GM18508 (cell line): ENCODE measurements around the gene ZNF618.

Experiments used
- ATAC-seq: cut with Tn5 transposase; IDR thresholded peaks from one replicate; pipeline ENCODE4 v1.9.1; 2021; ENCODE audit warnings: moderate number of reproducible peaks; ENCODE audit not compliant: insufficient read depth, unreplicated experiment

ZNF618 gene

DNA sequence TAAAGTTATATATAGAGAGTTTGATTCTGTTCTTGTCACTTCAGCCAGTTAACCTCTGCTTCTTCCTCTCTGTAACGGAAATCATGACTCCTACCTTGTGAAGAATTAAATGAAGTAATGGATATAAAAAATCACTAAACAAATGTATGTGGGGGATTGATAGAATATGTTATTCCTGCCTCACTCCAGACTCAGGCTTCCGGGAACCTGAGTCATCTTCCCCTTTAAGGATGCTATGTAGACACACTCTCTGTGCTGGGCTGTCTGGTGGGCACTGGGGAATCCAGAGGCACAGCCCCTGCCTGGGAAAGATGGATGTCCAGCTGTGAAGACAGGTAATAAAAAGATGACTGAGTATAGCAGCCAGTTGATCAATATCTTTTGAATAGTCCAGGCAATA lies 77.4 kb downstream of the ZNF618 start:
- ATAC-seq = no peak

- ATAC-seq = no peak
Measured at GRCh38 chr9:113954591-113954990, 78.5 kb downstream of the ZNF618 start.

- ATAC-seq = no peak
Measured at GRCh38 chr9:113955076-113955752, 79.1 kb downstream of the ZNF618 start.

- ATAC-seq = no peak
Measured at GRCh38 chr9:113956901-113957300, 80.8 kb downstream of the ZNF618 start.

GRCh38 chr9:113957351-113957750 lies 81.2 kb downstream of the ZNF618 start:
- ATAC-seq = no peak

GRCh38 chr9:113957821-113958341 lies 81.8 kb downstream of the ZNF618 start:
- no peak for ATAC-seq

DNA sequence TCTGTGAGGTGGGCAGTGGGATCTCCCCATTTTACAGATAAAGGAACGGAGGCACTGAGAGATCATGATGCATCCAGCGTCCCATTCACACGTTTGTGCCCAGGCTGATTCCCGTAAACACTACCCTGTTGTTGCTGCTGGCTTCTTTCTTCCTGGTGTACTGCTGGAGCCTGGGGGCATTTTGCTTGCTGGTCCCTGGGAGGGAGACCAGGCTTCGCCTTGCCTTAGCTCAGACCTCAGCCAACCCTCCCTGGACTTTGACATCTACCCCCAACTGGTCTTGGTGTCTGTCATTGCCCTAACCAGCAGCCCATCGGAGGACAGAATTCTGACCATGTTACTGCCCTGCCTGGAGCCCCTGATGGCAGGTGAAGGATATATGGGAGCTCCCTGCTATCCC lies 82.4 kb downstream of the ZNF618 start:
- no peak for ATAC-seq

DNA sequence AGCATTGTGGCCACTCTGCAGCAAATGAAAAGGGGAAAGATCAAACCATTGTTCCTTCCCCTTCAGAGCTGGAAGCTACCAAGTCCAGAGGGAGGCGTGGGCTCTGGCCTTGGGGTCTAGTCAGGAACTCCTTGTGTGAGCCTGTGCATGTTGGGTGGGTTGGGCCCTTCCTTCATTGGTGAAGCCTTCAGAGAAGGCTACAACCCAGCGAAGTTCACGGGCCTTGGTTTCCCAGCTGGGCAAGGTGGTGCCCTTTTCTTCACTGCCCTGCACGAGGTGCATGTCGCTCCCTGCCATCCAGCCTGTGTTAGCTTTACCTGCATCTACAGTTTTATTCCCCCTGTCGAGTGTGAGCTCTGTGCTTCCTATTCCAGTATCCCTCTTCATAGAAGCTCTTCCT lies 84.7 kb downstream of the ZNF618 start:
- ATAC-seq = no peak

GRCh38 chr9:113962396-113962795 lies 86.3 kb downstream of the ZNF618 start:
- ATAC-seq = no peak

DNA sequence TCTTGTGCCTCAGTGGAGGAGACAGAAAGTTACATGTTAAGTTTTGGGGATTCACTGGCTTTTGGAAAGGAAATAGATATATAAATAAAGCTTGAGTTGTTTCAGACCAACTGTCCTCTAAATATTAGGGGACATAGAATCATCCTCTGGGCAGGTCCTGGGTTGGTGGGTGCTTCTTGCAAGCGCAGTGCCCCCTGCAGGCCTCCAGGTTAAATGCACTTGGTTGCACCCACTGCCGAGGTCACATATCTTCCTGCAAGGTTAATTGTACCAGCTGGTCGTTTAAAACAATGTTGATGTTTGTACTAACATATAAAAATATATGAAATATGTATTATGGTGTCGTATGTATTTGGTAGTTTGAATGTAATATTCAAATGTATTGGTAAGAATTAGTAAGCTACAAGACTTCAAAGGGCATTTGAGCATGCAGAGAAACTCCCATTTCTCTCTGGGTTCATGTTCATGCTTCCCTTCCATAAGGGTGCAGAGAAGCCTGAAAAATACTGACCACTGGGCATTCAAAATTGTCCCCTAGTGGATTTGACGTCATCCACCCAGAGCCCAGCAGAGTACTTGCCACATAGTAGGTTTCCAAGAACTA lies 87.0 kb downstream of the ZNF618 start:
- no peak for ATAC-seq

DNA sequence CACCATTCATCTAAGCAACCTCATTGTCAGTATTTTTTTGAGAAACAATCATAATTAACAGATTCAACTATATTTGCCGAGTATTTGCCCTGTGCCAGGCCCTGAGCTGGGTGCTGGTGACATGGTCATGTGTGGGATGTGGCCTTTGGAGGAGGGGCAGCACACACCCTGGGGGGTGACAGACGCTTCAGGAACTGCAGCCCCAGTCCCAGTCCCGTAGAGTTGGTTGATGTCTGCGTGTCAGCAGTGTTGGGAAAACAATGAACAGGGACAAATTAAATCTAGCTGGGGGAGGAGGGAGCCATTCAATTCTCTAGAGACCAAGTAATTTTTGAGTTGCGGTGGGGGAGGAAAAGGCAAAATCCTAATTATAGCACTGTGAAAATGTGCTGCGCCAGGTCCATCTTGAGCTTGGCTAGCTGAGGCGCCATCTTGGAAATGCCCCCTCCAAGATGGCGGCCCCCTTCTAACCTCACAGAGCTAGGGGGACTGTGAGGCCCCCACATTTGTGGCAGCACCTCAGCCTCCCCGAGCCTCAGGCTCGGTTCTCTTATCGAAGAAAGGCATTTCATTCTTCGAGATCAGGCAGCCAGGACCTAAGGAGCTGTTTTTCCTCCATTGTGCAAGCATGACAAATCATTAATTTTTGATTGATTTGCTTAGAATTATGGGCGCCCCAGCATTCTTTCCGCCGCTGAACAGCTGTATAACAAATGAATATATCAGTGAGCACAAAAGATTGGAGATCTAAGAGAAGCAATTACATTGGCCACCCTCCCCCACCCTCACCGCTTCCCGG lies 87.8 kb downstream of the ZNF618 start:
- no peak for ATAC-seq

DNA sequence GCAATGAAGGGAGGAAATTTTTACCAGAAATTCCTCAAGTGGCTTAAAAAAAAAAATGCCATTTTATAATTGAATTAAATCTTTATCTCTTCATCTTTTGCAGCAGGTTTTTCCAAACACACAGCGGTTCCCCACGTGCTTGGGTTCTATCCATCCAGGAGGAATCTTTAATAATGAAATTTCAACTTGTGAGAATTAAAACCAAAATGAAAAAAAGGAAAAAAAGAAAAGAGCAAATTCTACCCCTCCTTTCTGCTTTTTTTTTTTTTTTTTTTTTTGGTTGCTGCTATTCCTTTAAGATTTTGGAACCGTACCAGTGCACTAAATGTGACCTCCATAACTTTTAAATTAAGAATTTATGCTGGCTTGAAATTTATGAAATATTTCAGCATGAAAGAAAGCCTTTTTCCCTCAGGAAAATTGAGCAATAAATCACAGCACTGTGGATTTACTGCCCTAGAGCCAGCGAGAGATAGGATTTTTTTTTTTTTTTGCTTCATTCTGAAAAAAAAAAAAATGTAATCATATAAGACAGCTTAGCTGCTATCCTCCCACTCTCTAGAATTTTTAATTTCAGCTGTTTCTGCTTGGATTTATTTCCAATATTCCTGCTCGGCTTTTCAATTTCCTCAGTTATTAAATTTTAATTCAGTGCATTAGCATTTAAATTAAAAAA lies 88.5 kb downstream of the ZNF618 start:
- ATAC-seq = no peak

GRCh38 chr9:113966394-113966793 lies 90.3 kb downstream of the ZNF618 start:
- ATAC-seq = no peak

DNA sequence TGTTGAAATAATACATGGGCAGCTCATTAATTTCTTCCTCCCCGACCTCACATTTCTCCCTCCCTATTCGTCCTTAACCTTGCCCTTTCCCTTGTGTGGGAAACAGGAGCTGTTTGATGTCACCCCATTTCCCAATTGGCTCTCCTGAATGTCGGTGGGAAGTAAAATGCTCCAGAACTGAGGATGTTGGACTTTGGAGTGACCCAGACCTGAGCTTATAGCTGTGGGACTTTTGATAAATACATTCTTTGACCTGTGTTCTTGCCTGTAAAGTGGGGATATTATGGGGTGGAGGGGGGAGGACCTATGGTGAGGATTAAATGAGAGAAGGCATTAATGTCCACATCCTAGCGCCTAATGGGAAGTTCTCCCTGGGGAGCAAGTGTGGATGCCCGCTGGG lies 91.3 kb downstream of the ZNF618 start:
- ATAC-seq = no peak

GRCh38 chr9:113969343-113969742 lies 93.2 kb downstream of the ZNF618 start:
- ATAC-seq = no peak

DNA sequence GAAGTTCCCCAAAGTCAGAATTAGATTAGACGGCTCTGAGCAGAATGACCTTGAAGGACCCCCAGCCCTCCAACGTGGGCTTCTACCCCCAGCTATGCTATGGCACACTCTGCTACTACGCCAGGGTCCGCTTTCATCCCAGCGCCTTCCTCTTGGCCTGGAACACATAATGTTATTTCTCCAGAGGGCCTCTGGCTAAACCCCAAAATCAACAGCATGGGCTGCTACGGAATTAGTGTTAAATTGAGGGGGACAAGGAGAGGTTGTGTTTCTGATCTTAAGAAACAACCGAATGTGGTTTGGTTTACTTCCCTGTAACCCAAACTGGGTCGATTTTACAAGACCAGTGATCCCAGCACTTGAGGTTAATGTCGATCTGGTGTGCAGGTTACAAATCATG lies 97.1 kb downstream of the ZNF618 start:
- no peak for ATAC-seq

- no peak for ATAC-seq
Measured at GRCh38 chr9:113973963-113974413, 97.9 kb downstream of the ZNF618 start.

DNA sequence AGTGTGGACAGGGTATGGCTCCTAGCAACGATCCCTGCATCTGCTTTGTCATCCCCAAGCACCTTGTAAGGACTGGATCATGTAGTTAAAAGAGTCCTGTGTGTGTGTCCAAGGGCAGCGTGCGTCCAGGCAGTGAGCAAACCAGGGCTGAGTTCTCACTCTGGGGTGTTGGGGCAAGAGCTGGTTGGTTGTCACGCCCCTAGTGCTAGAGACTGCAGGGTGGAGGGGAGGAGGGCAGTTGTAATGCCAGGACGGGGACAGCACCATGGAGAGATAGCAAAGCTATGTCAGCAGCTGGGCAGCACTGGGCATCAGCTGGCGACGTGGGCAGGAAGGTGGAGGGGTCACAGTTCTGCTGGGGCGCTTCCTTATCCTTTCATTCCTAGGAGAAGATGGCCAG lies 100.8 kb downstream of the ZNF618 start:
- ATAC-seq = no peak

DNA sequence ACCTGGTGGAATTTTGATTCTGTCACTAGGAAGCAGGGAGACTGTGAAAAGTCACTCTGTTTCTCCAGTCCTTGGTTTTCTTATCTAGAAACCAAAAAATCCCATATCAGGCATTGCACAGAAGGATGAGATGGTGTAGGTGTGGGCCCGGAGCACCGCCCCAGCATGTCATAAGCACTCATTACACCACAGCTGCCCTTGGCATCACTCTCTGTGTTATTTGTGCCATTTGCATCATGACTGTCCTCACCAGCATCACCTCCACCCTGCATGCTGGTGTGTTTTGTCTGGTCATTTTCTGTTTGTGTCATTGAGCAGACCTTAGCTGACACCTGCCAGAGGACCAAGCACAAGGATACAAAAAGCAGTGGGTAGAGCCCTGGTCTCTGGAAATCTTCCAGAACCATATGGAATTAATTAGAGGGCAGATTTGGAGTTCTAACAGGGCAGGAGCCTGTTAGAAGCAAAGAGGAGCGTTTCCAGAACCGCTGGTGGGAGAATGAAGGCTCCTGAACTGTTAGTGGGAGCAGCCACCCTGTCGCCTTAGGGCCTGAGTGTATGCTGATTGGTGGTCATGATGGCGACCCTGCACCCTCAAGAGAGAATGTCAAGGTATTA lies 102.7 kb downstream of the ZNF618 start:
- no peak for ATAC-seq
